ENCODE results near the gene LCE4A.

- no peak for TF ChIP-seq ZBTB7A (IDR thresholded peaks at IDR 0.05; ENCODE audit: low read depth)
- no peak for TF ChIP-seq YY1 (IDR thresholded peaks at IDR 0.05; ENCODE audit: low read depth)
- TF ChIP-seq EP300 (IDR thresholded peaks at IDR 0.05; ENCODE audit: borderline replicate concordance): no peak
- no peak for TF ChIP-seq FOXM1 (IDR thresholded peaks at IDR 0.05; ENCODE audit: borderline replicate concordance, low read depth)
- TF ChIP-seq REST (IDR thresholded peaks at IDR 0.05; ENCODE audit: low read depth): no peak
- TF ChIP-seq TCF12 (IDR thresholded peaks at IDR 0.05; ENCODE audit: low read depth): no peak
- no peak for TF ChIP-seq EGR1 (IDR thresholded peaks at IDR 0.05)
- no peak for TF ChIP-seq USF1 (IDR thresholded peaks at IDR 0.05)
- no peak for TF ChIP-seq TAF1 (IDR thresholded peaks at IDR 0.05; ENCODE audit: low read depth)
- no peak for TF ChIP-seq CREB1 (IDR thresholded peaks at IDR 0.05; ENCODE audit: low read depth)
Measured at GRCh38 chr1:152752225-152752624, 44.3 kb downstream of the LCE4A start.
